Parathyroid adenoma (tissue), 2 donors: ENCODE results near the gene RBBP4.

Source experiments
- H2AFZ ChIP-seq: fragments of 300-600 bp; sonication (generic); one replicate; pipeline ENCODE4 v1.7.0; 2017; ENCODE audit warnings: antibody characterized with exemption, mild to moderate bottlenecking
- H3K27ac ChIP-seq: fragments of 300-600 bp; sonication (generic); one replicate; pipeline ENCODE4 v1.7.0; 2017
- H3K27me3 ChIP-seq: fragments of 300-600 bp; sonication (generic); one replicate; pipeline ENCODE4 v1.7.0; 2017; ENCODE audit warnings: low read length; ENCODE audit not compliant: control insufficient read depth, insufficient read depth
- H3K36me3 ChIP-seq: fragments of 300-600 bp; sonication (generic); one replicate; pipeline ENCODE4 v1.7.0; 2017; ENCODE audit warnings: low read length; ENCODE audit not compliant: control insufficient read depth, insufficient read depth
- H3K4me1 ChIP-seq: fragments of 300-600 bp; sonication (generic); one replicate; pipeline ENCODE4 v1.7.0; 2017; ENCODE audit warnings: control low read depth
- H3K4me2 ChIP-seq: fragments of 300-600 bp; sonication (generic); one replicate; pipeline ENCODE4 v1.7.0; 2017; ENCODE audit warnings: low read length
- H3K4me3 ChIP-seq: fragments of 300-600 bp; sonication (generic); one replicate; pipeline ENCODE4 v1.7.0; 2017; ENCODE audit warnings: low read depth, low read length
- H3K79me2 ChIP-seq: fragments of 300-600 bp; sonication (generic); one replicate; pipeline ENCODE4 v1.7.0; 2017; ENCODE audit warnings: control low read depth
- H3K9ac ChIP-seq: fragments of 300-600 bp; sonication (generic); one replicate; pipeline ENCODE4 v1.7.0; 2017; ENCODE audit warnings: mild to moderate bottlenecking
- H3K9me3 ChIP-seq: fragments of 300-600 bp; sonication (generic); one replicate; pipeline ENCODE4 v1.7.0; 2017; ENCODE audit warnings: low read length; ENCODE audit not compliant: control insufficient read depth
- TF ChIP-seq, protein P1 (sequence below): fragments of 300-600 bp; sonication (generic); IDR thresholded peaks from one replicate; pipeline ENCODE4 v1.7.0; 2017; ENCODE audit warnings: antibody characterized with exemption, mild to moderate bottlenecking
- donor health status: primary hyperparathyroidism.

The RBBP4 gene

DNA sequence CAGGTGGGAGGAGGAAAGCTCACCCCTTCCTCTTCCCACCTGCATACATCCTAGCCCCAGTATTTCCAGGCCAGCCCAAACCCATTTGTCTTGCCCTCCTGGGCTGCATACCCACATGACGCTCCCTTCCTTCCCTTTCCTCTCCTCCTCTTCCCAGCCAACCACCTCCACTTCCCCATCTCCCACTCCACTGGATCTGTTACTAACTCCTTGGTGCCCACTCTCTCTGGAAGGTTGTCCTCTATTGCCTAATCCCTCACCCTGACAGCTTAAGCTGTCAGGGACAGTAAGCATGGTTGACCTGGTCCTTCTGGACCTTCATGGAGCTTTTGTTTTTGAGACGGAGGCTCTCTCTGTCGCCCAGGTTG lies 74.6 kb downstream of the RBBP4 start:
- Histone ChIP-seq H3K27me3 (no peaks in the 10 kb centered on the region), H3K79me2 (no peaks in the 10 kb centered on the region), H3K4me2 (no peak overlapping the region), H2AFZ (no peak overlapping the region), H3K27ac (no peak overlapping the region), H3K36me3 (no peaks in the 10 kb centered on the region), H3K9me3 (no peaks in the 10 kb centered on the region), H3K9ac (no peak overlapping the region), H3K4me1 (no peaks in the 10 kb centered on the region), H3K4me3 (no peak overlapping the region)
- TF ChIP-seq, protein P1, sequence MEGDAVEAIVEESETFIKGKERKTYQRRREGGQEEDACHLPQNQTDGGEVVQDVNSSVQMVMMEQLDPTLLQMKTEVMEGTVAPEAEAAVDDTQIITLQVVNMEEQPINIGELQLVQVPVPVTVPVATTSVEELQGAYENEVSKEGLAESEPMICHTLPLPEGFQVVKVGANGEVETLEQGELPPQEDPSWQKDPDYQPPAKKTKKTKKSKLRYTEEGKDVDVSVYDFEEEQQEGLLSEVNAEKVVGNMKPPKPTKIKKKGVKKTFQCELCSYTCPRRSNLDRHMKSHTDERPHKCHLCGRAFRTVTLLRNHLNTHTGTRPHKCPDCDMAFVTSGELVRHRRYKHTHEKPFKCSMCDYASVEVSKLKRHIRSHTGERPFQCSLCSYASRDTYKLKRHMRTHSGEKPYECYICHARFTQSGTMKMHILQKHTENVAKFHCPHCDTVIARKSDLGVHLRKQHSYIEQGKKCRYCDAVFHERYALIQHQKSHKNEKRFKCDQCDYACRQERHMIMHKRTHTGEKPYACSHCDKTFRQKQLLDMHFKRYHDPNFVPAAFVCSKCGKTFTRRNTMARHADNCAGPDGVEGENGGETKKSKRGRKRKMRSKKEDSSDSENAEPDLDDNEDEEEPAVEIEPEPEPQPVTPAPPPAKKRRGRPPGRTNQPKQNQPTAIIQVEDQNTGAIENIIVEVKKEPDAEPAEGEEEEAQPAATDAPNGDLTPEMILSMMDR = no peak

- no peak overlapping the region for H3K4me2 ChIP-seq
- no peaks in the 10 kb centered on the region for H3K79me2 ChIP-seq
- no peak overlapping the region for H2AFZ ChIP-seq
- H3K9me3 ChIP-seq = no peaks in the 10 kb centered on the region
- H3K27ac ChIP-seq = no peak overlapping the region
- H3K4me3 ChIP-seq = no peak overlapping the region
- no peaks in the 10 kb centered on the region for H3K4me1 ChIP-seq
- TF ChIP-seq, protein P1 = no peak
- no peaks in the 10 kb centered on the region for H3K36me3 ChIP-seq
- H3K9ac ChIP-seq = no peak overlapping the region
- H3K27me3 ChIP-seq = no peaks in the 10 kb centered on the region
Observed at GRCh38 chr1:32727876-32728275, 76.9 kb downstream of the RBBP4 start.

DNA sequence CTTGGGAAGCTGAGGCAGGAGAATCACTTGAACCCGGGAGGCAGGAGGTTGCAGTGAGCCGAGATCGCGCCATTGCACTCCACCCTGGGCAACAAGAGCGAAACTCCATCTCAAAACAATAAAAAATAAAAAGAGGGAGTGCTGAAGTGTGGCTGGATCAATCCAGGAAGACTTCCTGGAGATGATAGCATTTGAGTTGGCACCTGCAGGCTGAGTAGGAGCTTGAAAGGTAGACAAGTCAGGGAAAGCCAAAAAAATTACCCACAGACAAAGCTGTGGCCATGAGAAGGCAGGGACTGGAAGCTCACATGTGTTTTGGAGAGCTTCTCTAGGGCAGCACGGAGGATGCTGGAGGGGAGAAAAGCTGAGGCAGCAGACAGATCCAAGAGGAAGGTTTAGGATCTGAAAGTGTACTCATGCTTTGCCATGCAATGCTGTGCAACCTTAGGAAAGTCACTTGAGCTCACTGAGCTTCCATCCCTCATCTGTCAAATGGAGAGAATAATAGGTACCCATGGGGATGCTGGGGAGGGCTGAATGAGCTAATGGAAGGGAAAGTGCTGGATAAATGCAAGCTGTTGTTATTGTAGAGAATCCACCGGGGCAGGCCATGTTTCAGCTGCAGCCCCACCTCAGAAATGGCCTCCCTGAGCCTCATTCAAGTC lies 77.5 kb downstream of the RBBP4 start:
- TF ChIP-seq, protein P1 = no peak
- Histone ChIP-seq H3K27ac (no peak overlapping the region), H3K36me3 (no peaks in the 10 kb centered on the region), H3K4me1 (no peaks in the 10 kb centered on the region), H3K9me3 (no peaks in the 10 kb centered on the region), H3K4me2 (no peak overlapping the region), H2AFZ (no peak overlapping the region), H3K9ac (no peak overlapping the region), H3K27me3 (no peaks in the 10 kb centered on the region), H3K4me3 (no peak overlapping the region), H3K79me2 (no peaks in the 10 kb centered on the region)

- Histone ChIP-seq H3K9me3 (no peaks in the 10 kb centered on the region), H3K79me2 (no peaks in the 10 kb centered on the region), H3K4me1 (no peaks in the 10 kb centered on the region), H3K36me3 (no peaks in the 10 kb centered on the region), H3K4me3 (no peak overlapping the region), H2AFZ (no peak overlapping the region), H3K4me2 (no peak overlapping the region), H3K27ac (no peak overlapping the region), H3K9ac (no peak overlapping the region), H3K27me3 (no peaks in the 10 kb centered on the region)
- TF ChIP-seq, protein P1 = no peak
Observed at GRCh38 chr1:32729254-32730046, 78.4 kb downstream of the RBBP4 start.
